22Rv1 (cell line): ENCODE measurements around the gene GCHFR.

ENCODE experiments used
- CTCF ChIP-seq: fragments of 450-650 bp; IDR thresholded peaks from 2 replicates; pipeline ENCODE4 v1.5.1; 2017; ENCODE audit warnings: mild to moderate bottlenecking
- ZFX ChIP-seq: fragments of 450-650 bp; IDR thresholded peaks from 2 replicates; pipeline ENCODE4 v1.6.1; 2017; ENCODE audit warnings: antibody characterized with exemption, borderline replicate concordance

DNA sequence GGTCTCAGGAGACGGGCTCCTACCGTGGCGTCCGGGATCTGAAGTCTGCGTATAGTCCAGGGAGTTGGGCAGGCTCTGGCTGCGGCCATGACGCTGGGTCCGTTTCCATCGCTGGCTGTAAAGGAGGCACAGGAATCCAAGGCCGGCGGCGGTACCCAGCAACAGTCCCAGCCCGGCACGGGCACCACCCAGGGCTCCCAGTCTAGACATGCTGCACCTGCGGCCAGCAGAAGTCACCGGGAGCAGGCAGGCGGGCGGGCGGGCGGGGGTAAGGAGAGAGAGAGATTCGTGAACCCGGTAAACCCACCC is 9.3 kb upstream of the GCHFR start:
- TF ChIP-seq CTCF (no peak), ZFX (no peak)
